AG04449 (cell line): ENCODE measurements around the gene C8G.

Source experiments
- CTCF ChIA-PET: fragments of 350-600 bp; formaldehyde crosslinking; extraction: SDS; loops from one replicate; lab custom pipeline; 2021; ENCODE audit warnings: antibody characterized with exemption; lab: Yijun Ruan, JAX
- POLR2A ChIA-PET: fragments of 400-600, 350-600 bp; formaldehyde crosslinking; extraction: SDS; loops from one replicate; lab custom pipeline; 2020; ENCODE audit warnings: antibody characterized with exemption, inconsistent platforms; lab: Yijun Ruan, JAX
- DNase-seq: peaks from one replicate; pipeline ENCODE4 v3.0.0-alpha.2; 2010; ENCODE audit warnings: low read depth, low spot score
- H3K4me3 ChIP-seq: 2 replicates; pipeline ENCODE4 v1.5.1; 2011; ENCODE audit warnings: low read depth, mild to moderate bottlenecking, control low read depth, low read length
- CTCF ChIP-seq: IDR thresholded peaks from one replicate; pipeline ENCODE4 v1.5.1; 2011; ENCODE audit warnings: mild to moderate bottlenecking, moderate library complexity, low read length, control low read depth, inconsistent platforms; ENCODE audit not compliant: insufficient read depth; ENCODE audit errors: missing control alignments

The C8G gene

GRCh38 chr9:136907011-136907914, 37.8 kb upstream of the C8G start:
- ChIA-PET CTCF (no interaction called here), POLR2A (no interaction called here)
- no peak overlapping the region for H3K4me3 ChIP-seq
- no peak for TF ChIP-seq CTCF
- no peak for DNase-seq

DNA sequence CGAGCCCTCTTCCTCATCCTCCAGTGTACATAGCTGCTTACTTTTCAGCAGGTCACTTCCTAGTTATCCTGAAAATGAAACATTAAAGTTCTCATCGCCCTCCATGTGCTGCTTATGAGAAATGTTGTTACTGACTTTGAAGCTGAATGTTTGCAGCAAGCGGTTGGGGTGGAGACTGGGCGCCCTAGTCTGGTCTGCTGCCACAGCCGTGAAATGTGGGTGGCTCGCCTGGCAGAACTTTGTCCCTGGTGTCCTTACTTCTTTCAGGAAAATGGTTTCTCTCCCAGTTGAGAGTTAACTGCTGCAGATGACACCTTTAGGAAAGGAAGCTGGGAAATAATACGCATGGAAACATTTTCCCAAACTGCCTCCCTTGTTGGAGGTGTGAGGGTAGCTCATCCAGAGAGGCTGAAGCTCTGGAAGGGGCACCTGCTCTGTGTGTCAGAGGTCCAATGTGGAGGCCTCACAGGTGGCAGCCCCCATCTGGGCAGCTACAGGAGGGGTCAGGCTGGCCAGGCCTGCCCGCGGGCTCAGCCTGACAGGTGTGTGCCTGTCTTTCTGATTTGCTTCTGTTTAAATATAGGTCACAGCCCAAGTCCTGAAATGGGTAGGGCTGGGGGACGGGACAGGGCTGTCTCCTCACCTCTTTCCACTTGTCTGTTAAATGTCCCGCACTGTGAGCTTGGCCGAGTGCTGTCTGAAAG, 34.7 kb upstream of the C8G start:
- DNase-seq: no peak
- no peak for TF ChIP-seq CTCF
- CTCF ChIA-PET: interaction anchor here (0.7 to 0.8 kb wide), 2 partner anchors 19 to 119 kb away, joined by 3 to 4 read pairs; no protein-coding TSS in a partner anchor
- POLR2A ChIA-PET: no interaction called here
- no peak overlapping the region for H3K4me3 ChIP-seq

GRCh38 chr9:136910901-136911245, 34.2 kb upstream of the C8G start:
- no peak for TF ChIP-seq CTCF
- ChIA-PET CTCF (interaction anchor here (0.7 kb wide), 1 partner anchor 19 kb away, joined by 3 read pairs; no protein-coding TSS in a partner anchor), POLR2A (no interaction called here)
- no peak for DNase-seq
- H3K4me3 ChIP-seq: no peak overlapping the region

DNA sequence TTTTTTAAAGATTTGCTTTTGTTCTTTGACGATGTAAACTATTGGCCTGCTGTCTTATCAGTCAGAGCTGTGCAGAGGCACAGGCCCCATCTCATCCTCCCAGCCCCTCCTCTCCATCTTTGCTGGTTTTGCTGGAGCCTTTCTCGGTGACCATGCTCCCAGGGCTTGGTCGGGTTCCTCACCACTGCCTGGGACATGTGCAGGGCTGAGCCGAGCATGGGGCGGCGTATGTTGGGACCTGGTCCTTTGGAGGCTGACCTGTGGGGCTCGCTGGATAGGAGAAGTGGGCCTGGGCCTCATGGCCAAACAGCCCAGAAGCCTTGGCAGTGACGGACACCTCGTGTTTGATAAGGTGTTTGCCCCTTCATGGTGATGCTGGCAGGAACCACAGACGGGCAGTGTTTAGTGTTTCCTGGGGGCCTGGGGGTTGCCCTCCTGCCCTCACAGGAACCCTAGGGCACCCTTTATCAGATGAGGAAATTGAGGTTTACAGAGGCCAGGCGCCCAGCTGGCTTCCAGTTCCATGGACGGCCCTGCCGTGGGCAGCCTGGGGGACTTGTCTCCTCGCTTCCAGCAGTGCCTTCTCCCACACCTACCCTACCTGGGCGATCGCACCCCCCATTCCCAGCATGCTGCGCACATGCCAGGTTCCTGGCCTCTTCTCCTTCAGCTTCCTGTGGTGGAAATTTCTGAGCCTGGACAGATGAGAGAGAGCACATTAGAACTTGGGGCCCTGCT, 31.2 kb upstream of the C8G start:
- TF ChIP-seq CTCF: no peak
- no peak for DNase-seq
- ChIA-PET CTCF (no interaction called here), POLR2A (no interaction called here)
- H3K4me3 ChIP-seq: no peak overlapping the region

DNA sequence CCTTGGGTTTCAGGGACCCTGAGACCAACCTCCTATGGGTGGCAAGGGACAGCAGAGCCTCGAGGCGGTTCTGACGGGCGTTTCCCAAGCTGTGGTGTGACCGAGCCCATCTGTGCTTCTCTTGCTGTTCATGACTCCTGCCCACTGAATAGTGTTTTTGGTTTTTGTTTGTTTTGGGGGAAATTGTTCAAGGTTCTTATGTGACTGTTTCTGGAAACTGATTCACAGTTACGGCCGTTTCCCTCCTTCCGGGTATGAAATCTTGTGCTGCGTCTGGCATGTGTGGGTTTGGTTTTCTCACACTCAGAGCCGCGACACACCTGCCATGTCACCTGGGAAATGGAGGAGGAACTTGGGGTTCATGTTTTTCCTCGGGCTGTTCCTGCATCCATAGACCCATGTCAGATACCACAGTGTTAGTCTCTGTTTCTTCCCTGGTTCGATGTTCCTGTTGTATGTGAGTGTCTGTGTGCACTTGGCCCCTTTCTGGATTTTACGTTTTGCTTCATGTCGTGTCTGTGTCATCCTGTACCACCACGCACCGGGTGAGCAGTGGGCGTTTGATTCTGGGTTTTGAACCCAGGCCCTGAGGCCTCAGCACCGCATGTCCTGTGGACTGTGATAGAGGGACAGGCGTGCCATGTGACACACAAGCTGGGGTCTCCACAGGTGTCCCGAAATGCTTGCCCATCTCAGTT, 29.3 kb upstream of the C8G start:
- POLR2A ChIA-PET: no interaction called here
- no peak for DNase-seq
- TF ChIP-seq CTCF: no peak
- CTCF ChIA-PET: no interaction called here
- H3K4me3 ChIP-seq: no peak overlapping the region
